HG03175 (cell line): ENCODE results near the gene HRCT1.
"Not testable (repeated sequence)": the region's sequence is repeated elsewhere in the genome, so short reads cannot be mapped to it uniquely, and the experiment has no call there.

Experiments used
- ATAC-seq: cut with Tn5 transposase; IDR thresholded peaks from one replicate; pipeline ENCODE4 v1.9.1; 2021; ENCODE audit warnings: mild to moderate bottlenecking, moderate library complexity; ENCODE audit not compliant: unreplicated experiment

HRCT1 gene

GRCh38 chr9:35905912-35906679 lies at the start of gene HRCT1:
Gene HRCT1, plus strand, starts transcription at chr9:35906202. Its CDS starts 86 bp downstream, at chr9:35906288.
- ATAC-seq = no peak

GRCh38 chr9:35856206-35856605 lies 49.8 kb upstream of the HRCT1 start:
- ATAC-seq = no peak

GRCh38 chr9:35856882-35857281 lies 49.1 kb upstream of the HRCT1 start:
- no peak for ATAC-seq

- no peak for ATAC-seq
These were observed 47.5 kb upstream of the HRCT1 start for GRCh38 chr9:35858458-35858857.

- ATAC-seq = no peak
These were observed 46.6 kb upstream of the HRCT1 start for GRCh38 chr9:35859310-35859989.

- no peak for ATAC-seq
These were observed 46.0 kb upstream of the HRCT1 start for GRCh38 chr9:35859990-35860339.

- no peak for ATAC-seq
These were observed 44.7 kb upstream of the HRCT1 start for GRCh38 chr9:35861161-35861897.

GRCh38 chr9:35862328-35862727 lies 43.7 kb upstream of the HRCT1 start:
- ATAC-seq = no peak

GRCh38 chr9:35863583-35863982 lies 42.4 kb upstream of the HRCT1 start:
- no peak for ATAC-seq

- no peak for ATAC-seq
These were observed 41.2 kb upstream of the HRCT1 start for GRCh38 chr9:35864695-35865255.

GRCh38 chr9:35867538-35867937 lies 38.5 kb upstream of the HRCT1 start:
- ATAC-seq = no peak

- ATAC-seq = no peak
These were observed 37.1 kb upstream of the HRCT1 start for GRCh38 chr9:35868933-35869332.

- ATAC-seq = no peak
These were observed 36.3 kb upstream of the HRCT1 start for GRCh38 chr9:35869621-35870216.

- ATAC-seq = no peak
These were observed 35.6 kb upstream of the HRCT1 start, which contains the start of gene OR13J1 for GRCh38 chr9:35870351-35870923. Gene OR13J1, minus strand, starts transcription at chr9:35870401. Its CDS starts 0 bp downstream, at chr9:35870401.

GRCh38 chr9:35871545-35871944 lies 34.5 kb upstream of the HRCT1 start:
- no peak for ATAC-seq

- ATAC-seq = no peak
These were observed 33.5 kb upstream of the HRCT1 start for GRCh38 chr9:35872505-35872904.

- no peak for ATAC-seq
These were observed 23.6 kb upstream of the HRCT1 start for GRCh38 chr9:35882263-35882848.

- ATAC-seq = no peak
These were observed 23.0 kb upstream of the HRCT1 start for GRCh38 chr9:35882996-35883395.

GRCh38 chr9:35884908-35885307 lies 21.1 kb upstream of the HRCT1 start:
- not testable (repeated sequence) for ATAC-seq

GRCh38 chr9:35891646-35892045 lies 14.4 kb upstream of the HRCT1 start:
- ATAC-seq = no peak
